H1 (cell line): ENCODE results near the gene KCND3. TPM values are rescaled to one million over a fixed set of nuclear protein-coding genes. Genes with fewer than 3 reads are reported as not detected.

Source experiments
- SP4 ChIP-seq: IDR thresholded peaks from 2 replicates; pipeline ENCODE4 v1.6.1; 2012; ENCODE audit warnings: low read length, inconsistent platforms
- polyA plus RNA-seq, 7 experiments: library from polyadenylated mRNA; depleted of rRNA in 3 of 7; stranded (reverse) in 5 of 7; unstranded in 2 of 7; fragments of >200 nt in 5 of 7; fragments of 200-250 nt in 2 of 7; gene quantifications; 1 replicate in 5 of 7; 2 replicates in 1 of 7; 4 replicates in 1 of 7; pipeline versions ENCODE4 v1.2.1 to v1.2.3, GENCODE V29; 2011 to 2013; ENCODE audit warnings: missing spikeins in 2 of 7, mixed read lengths in 2 of 7
- total RNA-seq: library from RNA; stranded (reverse); fragmentation: NEBNext Ultra II Directional; extraction: Animal tissue kit (Norgen Biotek cat#: 25700); gene quantifications from 2 replicates; pipeline ENCODE4 v1.2.1, GENCODE V29; 2021

KCND3 gene
- total and polyA plus RNA-seq, 2 of the 8 experiments (the other 6 are each of a cell fraction or from before 2014, with no cell fraction given) = 0.14 to 0.48 TPM

- no peak for TF ChIP-seq SP4
These were observed 265.6 kb downstream of the KCND3 start (continued) for GRCh38 chr1:111723871-111724270.
